Esophagus muscularis mucosa (tissue), 4 donors: ENCODE results near the gene NLK. TPM values are rescaled to one million over a fixed set of nuclear protein-coding genes. Genes with fewer than 3 reads are reported as not detected.
"Not testable (repeated sequence)": the region's sequence is repeated elsewhere in the genome, so short reads cannot be mapped to it uniquely, and the experiment has no call there.

Experiments
- DNase-seq: peaks from one replicate; pipeline ENCODE4 v3.0.0-alpha.2; 2017; ENCODE audit errors: extremely low spot score
- H3K27ac ChIP-seq, 4 donors: fragments of 200-600 bp; sonication (generic); replicated peaks in 1 of 4; 1 replicate in 3 of 4; 2 replicates in 1 of 4; pipeline ENCODE4 v1.5.1; 2016 to 2019; ENCODE audit warnings: mild to moderate bottlenecking in 1 of 4
- H3K27me3 ChIP-seq, 4 donors: fragments of 200-600 bp; sonication (generic); one replicate each; pipeline versions ENCODE4 v1.5.1 to v1.6.0; 2016 to 2019
- H3K36me3 ChIP-seq, 4 donors: fragments of 200-600 bp; sonication (generic); one replicate each; pipeline ENCODE4 v1.5.1; 2016 to 2019
- H3K4me1 ChIP-seq, 4 donors: fragments of 200-600 bp; sonication (generic); one replicate each; pipeline ENCODE4 v1.5.1; 2016 to 2019
- H3K4me3 ChIP-seq, 4 donors: fragments of 200-600 bp; sonication (generic); 1 replicate in 2 of 4; 2 replicates in 2 of 4; pipeline ENCODE4 v1.5.1; 2016 to 2019; ENCODE audit warnings: mild to moderate bottlenecking in 4 of 4, moderate library complexity in 1 of 4
- H3K9me3 ChIP-seq, 4 donors: fragments of 200-600 bp; sonication (generic); 1 replicate in 3 of 4; 2 replicates in 1 of 4; pipeline ENCODE4 v1.5.1; 2016 to 2019
- EP300 ChIP-seq: sonication (generic); formaldehyde crosslinking; IDR thresholded peaks from one replicate; pipeline ENCODE4 v1.6.1; 2017; ENCODE audit warnings: antibody characterized with exemption
- POLR2A ChIP-seq: fragments of 450-650 bp; IDR thresholded peaks from one replicate; pipeline ENCODE4 v1.6.1; 2017; ENCODE audit warnings: antibody characterized with exemption, moderate library complexity, mild to moderate bottlenecking, low read depth
- POLR2AphosphoS5 ChIP-seq, 2 donors: sonication (generic); formaldehyde crosslinking; IDR thresholded peaks; one replicate each; pipeline ENCODE4 v1.6.1; 2017; ENCODE audit warnings: antibody characterized with exemption in 2 of 2
- WGBS: methylation state at CpG from one replicate; pipeline ENCODE4 v1.1.5; 2018; 5-methylcytosine and 5-hydroxymethylcytosine counted together
- intact Hi-C: fragments of 100-400 bp; cut with DNase I; formaldehyde crosslinking; loops from one replicate; pipeline ENCODE4 v1.15.1; 2023
- total RNA-seq, 4 donors: library from RNA; depleted of rRNA; stranded (reverse); fragments of >200 nt; gene quantifications; one replicate each; pipeline versions ENCODE4 v1.1.0 to v1.2.1, GENCODE V29; 2016
- TF ChIP-seq, protein P1 (sequence below), 3 experiments: fragments of 200-600 bp in 2 of 3; fragments of 450-650 bp in 1 of 3; sonication (generic) in 2 of 3; IDR thresholded peaks; one replicate each; pipeline ENCODE4 v1.5.1; 2017 to 2019; ENCODE audit warnings: antibody characterized with exemption in 3 of 3, mild to moderate bottlenecking in 2 of 3, moderate library complexity in 1 of 3

Gene NLK
- total RNA-seq, 4 donors from 2014 or later = 10.1 to 16.2 (median 12.6) TPM

DNA sequence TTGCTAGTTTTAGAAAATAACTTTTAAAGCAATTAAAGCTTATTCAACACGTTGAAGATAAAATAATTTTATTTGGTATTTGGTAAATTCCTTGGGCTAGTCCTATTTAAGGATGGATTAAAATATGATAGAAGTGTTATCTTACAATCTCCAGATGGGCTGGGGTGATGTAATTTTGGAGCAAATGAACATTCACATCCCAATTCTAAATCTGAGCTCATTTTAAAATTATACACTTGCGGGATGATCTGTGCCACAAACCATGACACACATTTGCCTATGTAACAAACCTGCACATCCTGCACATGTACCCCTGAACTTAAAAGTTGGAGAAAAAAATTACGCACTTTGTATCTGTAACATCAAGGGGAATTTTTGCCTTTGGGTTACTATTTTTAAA lies 31.5 kb downstream of the NLK start:
- H3K4me1 ChIP-seq = peaks cover 0 to 11% (median 4%) of the 10 kb centered on the region in 4 donors
- no peaks in the 10 kb centered on the region for H3K27me3 ChIP-seq
- H3K4me3 ChIP-seq = no peak overlapping the region
- TF ChIP-seq POLR2AphosphoS5 (IDR thresholded peaks at IDR 0.05) = no peak
- no peak for TF ChIP-seq EP300
- TF ChIP-seq, protein P1, sequence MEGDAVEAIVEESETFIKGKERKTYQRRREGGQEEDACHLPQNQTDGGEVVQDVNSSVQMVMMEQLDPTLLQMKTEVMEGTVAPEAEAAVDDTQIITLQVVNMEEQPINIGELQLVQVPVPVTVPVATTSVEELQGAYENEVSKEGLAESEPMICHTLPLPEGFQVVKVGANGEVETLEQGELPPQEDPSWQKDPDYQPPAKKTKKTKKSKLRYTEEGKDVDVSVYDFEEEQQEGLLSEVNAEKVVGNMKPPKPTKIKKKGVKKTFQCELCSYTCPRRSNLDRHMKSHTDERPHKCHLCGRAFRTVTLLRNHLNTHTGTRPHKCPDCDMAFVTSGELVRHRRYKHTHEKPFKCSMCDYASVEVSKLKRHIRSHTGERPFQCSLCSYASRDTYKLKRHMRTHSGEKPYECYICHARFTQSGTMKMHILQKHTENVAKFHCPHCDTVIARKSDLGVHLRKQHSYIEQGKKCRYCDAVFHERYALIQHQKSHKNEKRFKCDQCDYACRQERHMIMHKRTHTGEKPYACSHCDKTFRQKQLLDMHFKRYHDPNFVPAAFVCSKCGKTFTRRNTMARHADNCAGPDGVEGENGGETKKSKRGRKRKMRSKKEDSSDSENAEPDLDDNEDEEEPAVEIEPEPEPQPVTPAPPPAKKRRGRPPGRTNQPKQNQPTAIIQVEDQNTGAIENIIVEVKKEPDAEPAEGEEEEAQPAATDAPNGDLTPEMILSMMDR (IDR thresholded peaks at IDR 0.05) = no peak
- TF ChIP-seq POLR2A = no peak
- H3K27ac ChIP-seq = no peak overlapping the region
- 77% methylated on average over 3 of the region's 3 CpGs for WGBS
- no peak for DNase-seq
- intact Hi-C loops = no loop called here
- H3K9me3 ChIP-seq = peaks cover 0 to 12% (median 0%) of the 10 kb centered on the region in 4 donors
- H3K36me3 ChIP-seq = no peaks in the 10 kb centered on the region

DNA sequence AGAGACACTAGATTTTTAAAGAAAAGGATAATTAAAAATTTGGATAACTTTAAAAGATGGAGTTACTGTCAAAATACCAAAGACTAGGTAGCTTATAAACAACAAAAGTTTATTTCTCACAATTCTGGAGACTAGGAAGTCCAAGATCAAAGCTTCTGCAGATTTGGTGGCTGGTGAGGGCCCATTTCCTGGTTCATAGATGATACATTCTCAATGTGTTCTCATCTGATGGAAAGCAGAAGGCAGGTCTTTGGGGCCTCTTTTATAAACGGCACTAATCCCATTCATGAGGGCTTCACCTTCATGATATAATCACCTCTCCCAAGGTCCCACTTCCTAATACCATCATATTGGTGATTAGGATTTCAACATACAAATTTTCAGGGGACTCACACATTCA lies 33.7 kb downstream of the NLK start:
- Histone ChIP-seq H3K27me3 (no peaks in the 10 kb centered on the region), H3K4me3 (no peak overlapping the region), H3K27ac (no peak overlapping the region), H3K9me3 (peaks cover 0 to 8% (median 0%) of the 10 kb centered on the region in 4 donors), H3K36me3 (no peaks in the 10 kb centered on the region), H3K4me1 (peaks cover 0 to 11% (median 4%) of the 10 kb centered on the region in 4 donors)
- intact Hi-C loops = no loop called here
- DNase-seq = no peak
- WGBS = 81% methylated on average over 1 of the region's 1 CpG
- TF ChIP-seq EP300 (no peak), POLR2AphosphoS5 (IDR thresholded peaks at IDR 0.05) (no peak), POLR2A (no peak)
- TF ChIP-seq, protein P1 (IDR thresholded peaks at IDR 0.05) = no peak

DNA sequence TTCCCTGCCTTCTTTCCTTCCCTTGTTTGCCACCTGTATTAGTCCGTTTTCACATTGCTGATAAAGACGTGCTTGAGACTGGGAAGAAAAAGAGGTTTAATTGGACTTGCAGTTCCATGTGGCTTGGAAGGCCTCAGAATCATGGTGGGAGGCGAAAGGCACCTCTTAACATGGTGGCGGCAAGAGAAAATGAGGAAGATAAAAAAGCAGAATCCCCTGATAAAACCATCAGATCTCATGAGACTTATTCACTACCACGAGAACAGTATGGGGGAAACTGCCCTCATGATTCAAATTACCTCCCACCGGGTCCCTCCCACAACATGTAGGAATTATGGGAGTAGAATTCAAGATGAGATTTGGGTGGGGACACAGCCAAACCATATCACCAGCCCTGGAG lies 34.7 kb downstream of the NLK start:
- H3K36me3 ChIP-seq, H3K27me3 ChIP-seq, H3K4me3 ChIP-seq, H3K27ac ChIP-seq, DNase-seq, intact Hi-C loops, H3K9me3 ChIP-seq: not testable (repeated sequence)
- WGBS = 91% methylated on average over 6 of the region's 6 CpGs
- peaks cover 6 to 19% (median 7%) of the 10 kb centered on the region in 4 donors for H3K4me1 ChIP-seq

DNA sequence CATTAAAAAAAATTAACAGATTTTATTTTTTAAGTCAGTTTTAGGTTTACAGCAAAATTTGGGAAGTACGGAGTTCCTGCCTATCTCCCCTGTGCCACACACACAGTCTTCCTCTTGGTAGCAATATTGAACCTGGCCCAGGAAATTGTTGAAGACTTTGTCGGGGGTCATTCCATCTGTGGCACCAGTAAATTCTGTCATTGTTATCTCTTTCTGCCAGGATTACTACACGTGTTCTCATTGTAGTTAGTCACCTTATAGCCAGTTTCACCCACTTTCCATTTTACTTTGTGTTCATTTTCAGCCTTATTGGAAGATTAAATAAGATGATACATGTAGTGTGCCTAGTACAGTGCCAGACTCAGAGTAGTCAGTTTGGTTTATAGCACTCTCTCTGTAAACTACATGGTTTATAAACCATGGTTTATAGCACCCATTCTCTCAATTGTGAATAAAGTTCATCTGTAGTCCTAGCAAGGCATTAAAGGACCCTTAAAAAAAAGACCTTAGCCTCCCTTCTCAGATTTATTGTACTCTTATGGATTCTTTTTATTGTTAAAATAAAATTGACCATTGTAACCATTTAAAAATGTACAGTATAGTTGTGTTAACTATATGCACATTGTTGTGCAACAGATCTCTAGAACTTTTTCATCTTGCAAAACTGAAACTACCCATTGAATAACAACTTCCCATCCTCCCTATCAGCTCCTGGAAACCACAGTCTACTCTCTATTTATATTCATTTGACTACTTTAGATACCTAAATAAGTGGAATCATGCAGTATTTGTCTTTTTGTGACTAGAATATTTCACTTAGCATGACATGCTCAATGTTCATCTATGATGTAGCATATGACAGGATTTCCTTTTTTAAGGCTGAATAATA lies 36.1 kb downstream of the NLK start:
- DNase-seq = no peak
- no peak for TF ChIP-seq POLR2A
- TF ChIP-seq, protein P1 (IDR thresholded peaks at IDR 0.05) = no peak
- no peak for TF ChIP-seq EP300
- no peak for TF ChIP-seq POLR2AphosphoS5 (IDR thresholded peaks at IDR 0.05)
- H3K27me3 ChIP-seq = no peaks in the 10 kb centered on the region
- H3K9me3 ChIP-seq = no peaks in the 10 kb centered on the region
- peaks cover 9 to 31% (median 13%) of the 10 kb centered on the region in 4 donors for H3K4me1 ChIP-seq
- no peak overlapping the region for H3K4me3 ChIP-seq
- H3K27ac ChIP-seq = no peak overlapping the region
- intact Hi-C loops = no loop called here
- H3K36me3 ChIP-seq = no peaks in the 10 kb centered on the region
- 69% methylated on average over 3 of the region's 3 CpGs for WGBS

DNA sequence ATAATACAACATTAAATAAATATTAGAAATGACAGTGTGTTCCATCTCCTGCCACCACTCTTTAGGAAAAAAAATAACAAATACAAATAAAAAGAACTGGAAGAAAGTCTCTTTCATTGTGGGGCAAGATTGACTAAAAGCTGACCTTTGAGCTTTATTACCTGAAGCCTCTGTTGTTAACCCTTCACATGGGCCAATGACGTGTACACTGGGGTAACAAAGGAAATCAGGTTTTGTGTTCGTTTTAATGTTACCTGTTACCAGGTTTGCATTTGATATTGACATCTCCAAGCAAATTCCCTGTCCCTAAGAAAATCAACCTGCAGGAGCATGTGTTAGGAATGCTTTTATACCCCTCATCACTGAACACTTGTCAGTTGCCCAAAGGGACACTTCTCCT lies 39.0 kb downstream of the NLK start:
- H3K4me1 ChIP-seq = peaks cover 8 to 21% (median 10%) of the 10 kb centered on the region in 4 donors
- WGBS = 93% methylated on average over 2 of the region's 2 CpGs
- no peaks in the 10 kb centered on the region for H3K9me3 ChIP-seq
- intact Hi-C loops = no loop called here
- no peak overlapping the region for H3K27ac ChIP-seq
- no peak for TF ChIP-seq POLR2A
- TF ChIP-seq, protein P1 (IDR thresholded peaks at IDR 0.05) = no peak
- no peak for TF ChIP-seq POLR2AphosphoS5 (IDR thresholded peaks at IDR 0.05)
- no peak for TF ChIP-seq EP300
- no peaks in the 10 kb centered on the region for H3K27me3 ChIP-seq
- H3K4me3 ChIP-seq = no peak overlapping the region
- no peak for DNase-seq
- no peaks in the 10 kb centered on the region for H3K36me3 ChIP-seq
